Measurements from ENCODE around the gene CPEB1. TPM values are rescaled to one million over a fixed set of nuclear protein-coding genes. Genes with fewer than 3 reads are reported as not detected.

Gene CPEB1
- total RNA-seq, 4 donors from 2014 or later, result 0.97 to 5.2 (median 2.5) TPM

DNA sequence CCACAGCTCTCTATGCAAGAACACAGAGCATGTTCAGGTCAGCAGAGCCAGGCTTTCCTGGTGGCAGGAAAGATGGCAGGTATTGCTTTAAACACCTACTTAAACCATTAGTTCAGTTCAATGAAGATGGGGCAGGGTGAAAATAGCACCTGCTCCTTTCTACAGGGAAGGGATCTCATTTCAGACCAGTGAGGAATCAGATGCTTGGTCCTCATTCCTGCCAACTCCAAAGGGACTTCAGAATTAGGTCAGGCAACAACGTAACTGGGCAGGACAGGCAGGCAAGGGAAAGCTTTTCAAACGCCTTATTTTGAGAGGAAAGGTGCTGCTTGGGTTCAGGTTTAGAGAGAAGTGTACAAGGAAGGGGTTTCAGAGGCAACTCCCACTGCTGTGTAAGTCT, 94.3 kb downstream of the CPEB1 start:
- 59% methylated on average over 2 of the region's 2 CpGs for WGBS
- Histone ChIP-seq H3K27ac (no peak overlapping the region), H3K9me3 (no peaks in the 10 kb centered on the region), H3K27me3 (no peaks in the 10 kb centered on the region), H3K4me1 (peaks cover 44% of the 10 kb centered on the region), H3K36me3 (no peaks in the 10 kb centered on the region), H3K4me3 (no peak overlapping the region)
- DNase-seq (ENCODE audit: low spot score in 2 of 2), result no peak
- TF ChIP-seq POLR2AphosphoS5 (IDR thresholded peaks at IDR 0.05), result no peak

GRCh38 chr15:82551646-82552247, 95.4 kb downstream of the CPEB1 start:
- TF ChIP-seq EP300 (IDR thresholded peaks at IDR 0.05) (no peak), POLR2AphosphoS5 (IDR thresholded peaks at IDR 0.05) (no peak), POLR2A (IDR thresholded peaks at IDR 0.05) (no peak)
- TF ChIP-seq, protein P1, sequence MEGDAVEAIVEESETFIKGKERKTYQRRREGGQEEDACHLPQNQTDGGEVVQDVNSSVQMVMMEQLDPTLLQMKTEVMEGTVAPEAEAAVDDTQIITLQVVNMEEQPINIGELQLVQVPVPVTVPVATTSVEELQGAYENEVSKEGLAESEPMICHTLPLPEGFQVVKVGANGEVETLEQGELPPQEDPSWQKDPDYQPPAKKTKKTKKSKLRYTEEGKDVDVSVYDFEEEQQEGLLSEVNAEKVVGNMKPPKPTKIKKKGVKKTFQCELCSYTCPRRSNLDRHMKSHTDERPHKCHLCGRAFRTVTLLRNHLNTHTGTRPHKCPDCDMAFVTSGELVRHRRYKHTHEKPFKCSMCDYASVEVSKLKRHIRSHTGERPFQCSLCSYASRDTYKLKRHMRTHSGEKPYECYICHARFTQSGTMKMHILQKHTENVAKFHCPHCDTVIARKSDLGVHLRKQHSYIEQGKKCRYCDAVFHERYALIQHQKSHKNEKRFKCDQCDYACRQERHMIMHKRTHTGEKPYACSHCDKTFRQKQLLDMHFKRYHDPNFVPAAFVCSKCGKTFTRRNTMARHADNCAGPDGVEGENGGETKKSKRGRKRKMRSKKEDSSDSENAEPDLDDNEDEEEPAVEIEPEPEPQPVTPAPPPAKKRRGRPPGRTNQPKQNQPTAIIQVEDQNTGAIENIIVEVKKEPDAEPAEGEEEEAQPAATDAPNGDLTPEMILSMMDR (IDR thresholded peaks at IDR 0.05), result no peak
- Histone ChIP-seq H3K27me3 (no peaks in the 10 kb centered on the region), H3K4me1 (peaks cover 44% of the 10 kb centered on the region), H3K4me3 (no peak overlapping the region), H3K9me3 (no peaks in the 10 kb centered on the region), H3K36me3 (no peaks in the 10 kb centered on the region), H3K27ac (no peak overlapping the region)
- 54% methylated on average over 5 of the region's 5 CpGs for WGBS
- no peak for DNase-seq (ENCODE audit: low spot score in 2 of 2)

- TF ChIP-seq POLR2A (IDR thresholded peaks at IDR 0.05) (no peak), EP300 (IDR thresholded peaks at IDR 0.05) (no peak), POLR2AphosphoS5 (IDR thresholded peaks at IDR 0.05) (no peak)
- TF ChIP-seq, protein P1 (IDR thresholded peaks at IDR 0.05), result no peak
- Histone ChIP-seq H3K4me3 (no peak overlapping the region), H3K9me3 (no peaks in the 10 kb centered on the region), H3K27ac (no peak overlapping the region), H3K36me3 (no peaks in the 10 kb centered on the region), H3K4me1 (peaks cover 36% of the 10 kb centered on the region), H3K27me3 (no peaks in the 10 kb centered on the region)
- no peak for DNase-seq (ENCODE audit: low spot score in 2 of 2)
- WGBS, result 100% methylated on average over 3 of the region's 9 CpGs
Observed at GRCh38 chr15:82549199-82549665, 97.9 kb downstream of the CPEB1 start.

GRCh38 chr15:82548700-82549099, 98.5 kb downstream of the CPEB1 start:
- Histone ChIP-seq H3K27me3 (no peaks in the 10 kb centered on the region), H3K36me3 (no peaks in the 10 kb centered on the region), H3K4me1 (peaks cover 30% of the 10 kb centered on the region), H3K9me3 (no peaks in the 10 kb centered on the region), H3K27ac (no peak overlapping the region), H3K4me3 (no peak overlapping the region)
- no peak for DNase-seq (ENCODE audit: low spot score in 2 of 2)
- TF ChIP-seq, protein P1 (IDR thresholded peaks at IDR 0.05), result no peak
- no peak for TF ChIP-seq EP300 (IDR thresholded peaks at IDR 0.05)
- no peak for TF ChIP-seq POLR2A (IDR thresholded peaks at IDR 0.05)
- TF ChIP-seq POLR2AphosphoS5 (IDR thresholded peaks at IDR 0.05), result no peak
- WGBS, result 38% methylated on average over 2 of the region's 2 CpGs

GRCh38 chr15:82545478-82545877, 101.7 kb downstream of the CPEB1 start:
- no peak for TF ChIP-seq EP300 (IDR thresholded peaks at IDR 0.05)
- TF ChIP-seq POLR2A (IDR thresholded peaks at IDR 0.05), result no peak
- 54% methylated on average over 6 of the region's 6 CpGs for WGBS
- H3K27ac ChIP-seq, result no peak overlapping the region
- H3K9me3 ChIP-seq, result no peaks in the 10 kb centered on the region
- no peaks in the 10 kb centered on the region for H3K27me3 ChIP-seq
- DNase-seq (ENCODE audit: low spot score in 2 of 2), result no peak
- H3K36me3 ChIP-seq, result no peaks in the 10 kb centered on the region
- peaks cover 22% of the 10 kb centered on the region for H3K4me1 ChIP-seq
- H3K4me3 ChIP-seq, result no peak overlapping the region

GRCh38 chr15:82545002-82545401, 102.2 kb downstream of the CPEB1 start:
- DNase-seq (ENCODE audit: low spot score in 2 of 2), result no peak

More at GRCh38 chr15:82545002-82545401, 102.2 kb downstream of the CPEB1 start:
- no peaks in the 10 kb centered on the region for H3K36me3 ChIP-seq
- TF ChIP-seq POLR2A (IDR thresholded peaks at IDR 0.05) (no peak), POLR2AphosphoS5 (IDR thresholded peaks at IDR 0.05) (no peak)
- TF ChIP-seq, protein P1 (IDR thresholded peaks at IDR 0.05), result no peak
- no peaks in the 10 kb centered on the region for H3K27me3 ChIP-seq
- H3K4me3 ChIP-seq, result no peak overlapping the region
- no peak overlapping the region for H3K27ac ChIP-seq
- peaks cover 22% of the 10 kb centered on the region for H3K4me1 ChIP-seq
- H3K9me3 ChIP-seq, result no peaks in the 10 kb centered on the region
- WGBS, result 49% methylated on average over 3 of the region's 3 CpGs

Data from suprapubic skin (tissue), 4 donors.